Thymus (tissue), 11 donors: Measurements from ENCODE around the gene SHKBP1. TPM values are rescaled to one million over a fixed set of nuclear protein-coding genes. Genes with fewer than 3 reads are reported as not detected.
A peak's percentile ranks its signal among the peaks of the same experiment; 100 is the strongest.

Source experiments
- DNase-seq, 9 donors: peaks; one replicate each; pipeline ENCODE4 v3.0.0-alpha.2; 2013; ENCODE audit warnings: low spot score in 9 of 9, low read depth in 6 of 9, missing footprints in 1 of 9
- H3K27ac ChIP-seq, 2 donors: one replicate each; pipeline ENCODE4 v1.5.1; 2013; ENCODE audit warnings: control low read depth in 1 of 2, low read depth in 1 of 2, low read length in 1 of 2, mild to moderate bottlenecking in 1 of 2, moderate library complexity in 1 of 2
- H3K27me3 ChIP-seq, 2 donors: one replicate each; pipeline ENCODE4 v1.5.1; 2013; ENCODE audit warnings: low read length in 1 of 2; ENCODE audit not compliant: control insufficient read depth in 2 of 2, insufficient read depth in 1 of 2
- H3K36me3 ChIP-seq, 2 donors: one replicate each; pipeline ENCODE4 v1.5.1; 2013; ENCODE audit warnings: low read length in 1 of 2, mild to moderate bottlenecking in 1 of 2, moderate library complexity in 1 of 2; ENCODE audit not compliant: control insufficient read depth in 2 of 2, insufficient read depth in 2 of 2
- H3K4me1 ChIP-seq, 2 donors: one replicate each; pipeline ENCODE4 v1.5.1; 2013; ENCODE audit warnings: low read length in 2 of 2; ENCODE audit not compliant: control insufficient read depth in 2 of 2, insufficient read depth in 2 of 2
- H3K4me3 ChIP-seq, 2 donors: one replicate each; pipeline ENCODE4 v1.5.1; 2013; ENCODE audit warnings: low read length in 2 of 2, control low read depth in 1 of 2, mild to moderate bottlenecking in 1 of 2
- H3K9me3 ChIP-seq, 2 donors: one replicate each; pipeline ENCODE4 v1.5.1; 2013; ENCODE audit warnings: low read length in 1 of 2, mild to moderate bottlenecking in 1 of 2; ENCODE audit not compliant: control insufficient read depth in 2 of 2, insufficient read depth in 1 of 2
- WGBS: extraction: QIAGEN DNeasy Blood & Tissue Kit; methylation state at CpG from one replicate; pipeline ENCODE4 v1.1.7; 2013; 5-methylcytosine and 5-hydroxymethylcytosine counted together
- polyA plus RNA-seq: library from polyadenylated mRNA; stranded (reverse); fragments of 200-250 nt; gene quantifications from one replicate; pipeline ENCODE4 v1.2.3, GENCODE V29; 2013
- total RNA-seq: library from RNA; stranded (reverse); fragments of 120-200 nt; gene quantifications from one replicate; pipeline ENCODE4 v1.2.4, GENCODE V29; 2013
- donor health status: healthy.

The SHKBP1 gene
- total and polyA plus RNA-seq, 2 donors, result 33.1 to 117 TPM

GRCh38 chr19:40609561-40610395 lies 33.1 kb downstream of the SHKBP1 start:
- no peaks in the 10 kb centered on the region for H3K36me3 ChIP-seq
- peaks cover 24 to 55% of the 10 kb centered on the region in 2 donors for H3K4me1 ChIP-seq
- DNase-seq, result peak in 1 of 9 donors; percentile 58
- H3K9me3 ChIP-seq, result peaks cover 0 to 22% of the 10 kb centered on the region in 2 donors
- H3K4me3 ChIP-seq, result peak overlapping the region; percentile 46 to 50
- WGBS, result 2% methylated on average over 50 of the region's 50 CpGs
- peaks cover 31 to 100% of the 10 kb centered on the region in 2 donors for H3K27me3 ChIP-seq
- H3K27ac ChIP-seq, result peak overlapping the region; percentile 76 to 79

GRCh38 chr19:40610396-40611064 lies 33.9 kb downstream of the SHKBP1 start:
- H3K27me3 ChIP-seq, result peaks cover 26 to 94% of the 10 kb centered on the region in 2 donors
- 15% methylated on average over 29 of the region's 29 CpGs for WGBS
- H3K9me3 ChIP-seq, result peaks cover 0 to 18% of the 10 kb centered on the region in 2 donors
- peak overlapping the region; percentile 76 to 79 for H3K27ac ChIP-seq
- peaks cover 18 to 50% of the 10 kb centered on the region in 2 donors for H3K4me1 ChIP-seq
- peak in 1 of 9 donors; percentile 52 for DNase-seq
- H3K36me3 ChIP-seq, result no peaks in the 10 kb centered on the region
- peak overlapping the region in 1 of 2 donors; percentile 50 for H3K4me3 ChIP-seq

GRCh38 chr19:40611096-40611495 lies 34.4 kb downstream of the SHKBP1 start:
- Histone ChIP-seq H3K4me3 (no peak overlapping the region), H3K9me3 (peaks cover 0 to 18% of the 10 kb centered on the region in 2 donors), H3K36me3 (no peaks in the 10 kb centered on the region), H3K4me1 (peaks cover 15 to 44% of the 10 kb centered on the region in 2 donors), H3K27me3 (peaks cover 26 to 88% of the 10 kb centered on the region in 2 donors), H3K27ac (no peak overlapping the region)
- no peak for DNase-seq
- 96% methylated on average over 15 of the region's 15 CpGs for whole genome bisulfite sequencing

- Histone ChIP-seq H3K4me3 (no peak overlapping the region), H3K4me1 (peaks cover 15 to 40% of the 10 kb centered on the region in 2 donors), H3K27me3 (peaks cover 18 to 80% of the 10 kb centered on the region in 2 donors), H3K9me3 (peaks cover 0 to 18% of the 10 kb centered on the region in 2 donors), H3K27ac (no peak overlapping the region), H3K36me3 (no peaks in the 10 kb centered on the region)
- 98% methylated on average over 10 of the region's 10 CpGs for WGBS
- no peak for DNase-seq
Observed at GRCh38 chr19:40611900-40612698, 35.4 kb downstream of the SHKBP1 start.

GRCh38 chr19:40612831-40613689 lies 36.4 kb downstream of the SHKBP1 start:
- Histone ChIP-seq H3K36me3 (no peaks in the 10 kb centered on the region), H3K9me3 (peaks cover 0 to 18% of the 10 kb centered on the region in 2 donors), H3K4me1 (peaks cover 15 to 40% of the 10 kb centered on the region in 2 donors), H3K4me3 (peak overlapping the region; percentile 61 to 66), H3K27ac (peak overlapping the region; percentile 68 to 73), H3K27me3 (peaks cover 12 to 70% of the 10 kb centered on the region in 2 donors)
- WGBS, result 25% methylated on average over 50 of the region's 50 CpGs
- DNase-seq, result no peak

GRCh38 chr19:40613690-40614621 lies 37.3 kb downstream of the SHKBP1 start:
- Histone ChIP-seq H3K27ac (peak overlapping the region; percentile 68 to 73), H3K36me3 (no peaks in the 10 kb centered on the region), H3K9me3 (peaks cover 0 to 18% of the 10 kb centered on the region in 2 donors), H3K4me3 (peak overlapping the region; percentile 61 to 66), H3K27me3 (peaks cover 12 to 61% of the 10 kb centered on the region in 2 donors), H3K4me1 (peaks cover 14 to 39% of the 10 kb centered on the region in 2 donors)
- 2% methylated on average over 67 of the region's 67 CpGs for WGBS
- DNase-seq, result peak in 6 of 9 donors; percentile 65 to 91 (median 78)

GRCh38 chr19:40614622-40615411 lies 38.1 kb downstream of the SHKBP1 start:
- WGBS, result 18% methylated on average over 27 of the region's 27 CpGs
- peaks cover 5 to 30% of the 10 kb centered on the region in 2 donors for H3K4me1 ChIP-seq
- peaks cover 0 to 18% of the 10 kb centered on the region in 2 donors for H3K9me3 ChIP-seq
- H3K27ac ChIP-seq, result peak overlapping the region; percentile 0 to 50
- peak overlapping the region; percentile 61 to 66 for H3K4me3 ChIP-seq
- DNase-seq, result peak in 3 of 9 donors; percentile 63 to 84 (median 76)
- peaks cover 6% of the 10 kb centered on the region in 2 donors for H3K36me3 ChIP-seq
- H3K27me3 ChIP-seq, result peaks cover 7 to 53% of the 10 kb centered on the region in 2 donors
